ENCODE results near the gene TTC39A. TPM values are rescaled to one million over a fixed set of nuclear protein-coding genes. Genes with fewer than 3 reads are reported as not detected.

Gene TTC39A
- total RNA-seq, 2 donors from 2014 or later: 12.8 to 20.7 TPM

DNA sequence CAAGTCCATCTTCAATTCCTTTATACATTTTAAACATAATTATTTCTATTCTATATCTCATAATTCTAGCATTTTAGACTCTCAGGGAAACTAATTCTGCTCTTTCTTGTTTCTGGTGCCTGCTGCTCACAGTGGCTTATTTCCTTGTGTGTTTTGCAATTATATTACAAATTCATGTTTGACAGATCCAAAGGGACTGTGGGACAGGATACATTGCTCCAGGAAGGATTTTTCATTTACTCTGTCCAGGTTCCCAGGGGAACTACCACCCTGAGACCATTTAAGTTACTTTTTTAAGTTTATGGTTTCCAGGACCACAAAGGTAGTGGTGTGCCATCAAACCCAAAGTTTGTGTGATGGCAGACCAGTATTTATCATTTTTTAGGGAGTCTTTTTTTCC, 6.6 kb downstream of the TTC39A start:
- no peaks in the 10 kb centered on the region for H3K36me3 ChIP-seq (ENCODE audit: control insufficient read depth, insufficient read depth, low read length)
- H3K36me3 Mint-ChIP-seq (ENCODE audit: low read depth): no peaks in the 10 kb centered on the region
- H3K9ac ChIP-seq (ENCODE audit: extremely low read depth, low read length, poor library complexity, severe bottlenecking): no peak overlapping the region
- H3K9me3 Mint-ChIP-seq: no peaks in the 10 kb centered on the region
- H3K9me3 ChIP-seq (ENCODE audit: control insufficient read depth, low read length): no peaks in the 10 kb centered on the region
- H3K27me3 Mint-ChIP-seq (ENCODE audit: insufficient read depth): no peaks in the 10 kb centered on the region
- H3K4me3 ChIP-seq (ENCODE audit: low read length): no peak overlapping the region
- H3K4me3 Mint-ChIP-seq: no peak overlapping the region
- no peaks in the 10 kb centered on the region for H3K27me3 ChIP-seq (ENCODE audit: control insufficient read depth, insufficient read depth, low read length, poor library complexity, severe bottlenecking)
- no peak overlapping the region for H3K27ac ChIP-seq (ENCODE audit: low read depth, low read length)
- TF ChIP-seq, protein P1, sequence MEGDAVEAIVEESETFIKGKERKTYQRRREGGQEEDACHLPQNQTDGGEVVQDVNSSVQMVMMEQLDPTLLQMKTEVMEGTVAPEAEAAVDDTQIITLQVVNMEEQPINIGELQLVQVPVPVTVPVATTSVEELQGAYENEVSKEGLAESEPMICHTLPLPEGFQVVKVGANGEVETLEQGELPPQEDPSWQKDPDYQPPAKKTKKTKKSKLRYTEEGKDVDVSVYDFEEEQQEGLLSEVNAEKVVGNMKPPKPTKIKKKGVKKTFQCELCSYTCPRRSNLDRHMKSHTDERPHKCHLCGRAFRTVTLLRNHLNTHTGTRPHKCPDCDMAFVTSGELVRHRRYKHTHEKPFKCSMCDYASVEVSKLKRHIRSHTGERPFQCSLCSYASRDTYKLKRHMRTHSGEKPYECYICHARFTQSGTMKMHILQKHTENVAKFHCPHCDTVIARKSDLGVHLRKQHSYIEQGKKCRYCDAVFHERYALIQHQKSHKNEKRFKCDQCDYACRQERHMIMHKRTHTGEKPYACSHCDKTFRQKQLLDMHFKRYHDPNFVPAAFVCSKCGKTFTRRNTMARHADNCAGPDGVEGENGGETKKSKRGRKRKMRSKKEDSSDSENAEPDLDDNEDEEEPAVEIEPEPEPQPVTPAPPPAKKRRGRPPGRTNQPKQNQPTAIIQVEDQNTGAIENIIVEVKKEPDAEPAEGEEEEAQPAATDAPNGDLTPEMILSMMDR (conservative IDR thresholded peaks at IDR 0.05): no peak
- H3K4me1 Mint-ChIP-seq: peaks cover 25% of the 10 kb centered on the region
- H3K27ac Mint-ChIP-seq: no peak overlapping the region
- H3K4me1 ChIP-seq (ENCODE audit: control insufficient read depth, insufficient read depth, low read length): peaks cover 16% of the 10 kb centered on the region
- DNase-seq: no peak

DNA sequence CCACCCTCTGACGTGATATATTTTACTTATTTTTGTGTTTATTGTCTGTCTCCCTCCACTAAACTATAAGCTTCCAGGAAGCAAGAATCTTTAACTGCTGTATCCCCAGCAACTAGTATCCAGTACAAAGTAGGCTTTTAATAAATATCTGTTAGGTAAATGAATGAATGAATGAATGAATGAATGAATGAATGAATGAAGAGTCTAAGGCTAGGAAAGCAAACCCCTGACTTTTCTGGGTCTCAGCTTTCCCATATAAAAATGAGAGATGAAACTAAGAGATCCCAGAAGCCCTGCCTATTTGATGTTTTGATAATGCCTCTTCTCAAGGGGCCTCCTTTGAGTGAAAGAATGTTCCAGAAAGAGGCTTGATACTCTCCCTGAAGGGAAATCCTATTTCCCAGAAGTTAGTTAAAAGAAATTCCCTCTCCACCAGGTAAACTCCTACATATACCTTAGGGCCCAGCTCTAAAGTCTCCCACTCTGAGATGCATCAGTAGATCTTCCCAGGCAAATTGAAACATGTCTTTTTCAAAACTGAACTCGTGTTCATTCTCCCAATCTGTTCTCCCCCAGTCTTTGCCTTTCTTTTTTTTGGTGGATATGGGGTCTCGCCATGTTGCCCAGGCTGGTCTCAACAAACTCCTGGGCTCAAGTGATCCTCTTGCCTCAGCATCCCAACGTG, 7.8 kb downstream of the TTC39A start:
- no peak for DNase-seq
- no peak overlapping the region for H3K27ac ChIP-seq (ENCODE audit: low read depth, low read length)
- H3K4me1 Mint-ChIP-seq: peaks cover 25% of the 10 kb centered on the region
- peaks cover 1% of the 10 kb centered on the region for H3K36me3 Mint-ChIP-seq (ENCODE audit: low read depth)
- no peaks in the 10 kb centered on the region for H3K27me3 ChIP-seq (ENCODE audit: control insufficient read depth, insufficient read depth, low read length, poor library complexity, severe bottlenecking)
- H3K27me3 Mint-ChIP-seq (ENCODE audit: insufficient read depth): no peaks in the 10 kb centered on the region
- H3K4me3 Mint-ChIP-seq: no peak overlapping the region
- TF ChIP-seq, protein P1 (conservative IDR thresholded peaks at IDR 0.05): no peak
- no peaks in the 10 kb centered on the region for H3K36me3 ChIP-seq (ENCODE audit: control insufficient read depth, insufficient read depth, low read length)
- no peak overlapping the region for H3K9ac ChIP-seq (ENCODE audit: extremely low read depth, low read length, poor library complexity, severe bottlenecking)
- no peak overlapping the region for H3K4me3 ChIP-seq (ENCODE audit: low read length)
- no peak overlapping the region for H3K27ac Mint-ChIP-seq
- H3K9me3 ChIP-seq (ENCODE audit: control insufficient read depth, low read length): no peaks in the 10 kb centered on the region
- peaks cover 16% of the 10 kb centered on the region for H3K4me1 ChIP-seq (ENCODE audit: control insufficient read depth, insufficient read depth, low read length)
- no peaks in the 10 kb centered on the region for H3K9me3 Mint-ChIP-seq
- 83 to 87% methylated on average over 2 to 4 of the region's 4 CpGs for WGBS, 2 experiments (ENCODE audit: insufficient coverage in 1 of 2, insufficient read length in 1 of 2)

DNA sequence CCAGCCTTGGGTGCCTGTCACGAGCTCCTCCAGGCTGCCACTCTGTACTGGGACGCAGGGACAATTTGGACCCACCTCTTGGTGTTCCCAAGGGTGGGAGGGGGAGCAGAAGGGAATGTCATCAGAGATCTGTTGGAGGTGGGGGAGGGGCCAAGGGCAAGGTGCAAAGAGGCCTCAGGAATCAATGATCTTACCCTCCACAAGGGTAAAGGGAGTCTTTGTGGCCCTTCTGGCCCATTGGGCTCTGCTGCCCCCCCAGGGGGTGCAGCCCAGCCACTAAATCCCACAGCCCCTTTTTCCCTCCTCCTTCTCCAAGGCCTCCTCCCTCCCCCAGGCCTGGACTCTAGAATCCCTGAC, 8.5 kb downstream of the TTC39A start:
- peaks cover 16% of the 10 kb centered on the region for H3K4me1 ChIP-seq (ENCODE audit: control insufficient read depth, insufficient read depth, low read length)
- H3K9ac ChIP-seq (ENCODE audit: extremely low read depth, low read length, poor library complexity, severe bottlenecking): no peak overlapping the region
- Mint-ChIP-seq H3K4me1 (peaks cover 29% of the 10 kb centered on the region), H3K27me3 (ENCODE audit: insufficient read depth) (no peaks in the 10 kb centered on the region), H3K4me3 (no peak overlapping the region), H3K9me3 (no peaks in the 10 kb centered on the region), H3K36me3 (ENCODE audit: low read depth) (peaks cover 1% of the 10 kb centered on the region), H3K27ac (no peak overlapping the region)
- DNase-seq: peak; percentile 49
- no peaks in the 10 kb centered on the region for H3K9me3 ChIP-seq (ENCODE audit: control insufficient read depth, low read length)
- H3K36me3 ChIP-seq (ENCODE audit: control insufficient read depth, insufficient read depth, low read length): no peaks in the 10 kb centered on the region
- TF ChIP-seq, protein P1 (conservative IDR thresholded peaks at IDR 0.05): no peak
- no peak overlapping the region for H3K27ac ChIP-seq (ENCODE audit: low read depth, low read length)
- H3K4me3 ChIP-seq (ENCODE audit: low read length): no peak overlapping the region
- 86 to 100% methylated on average over 1 to 2 of the region's 2 CpGs for WGBS, 2 experiments (ENCODE audit: insufficient coverage in 1 of 2, insufficient read length in 1 of 2)
- no peaks in the 10 kb centered on the region for H3K27me3 ChIP-seq (ENCODE audit: control insufficient read depth, insufficient read depth, low read length, poor library complexity, severe bottlenecking)
